Adipose tissue (tissue), 3 donors: ENCODE measurements around the gene TMX3. TPM values are rescaled to one million over a fixed set of nuclear protein-coding genes. Genes with fewer than 3 reads are reported as not detected.

Source experiments
- H3K27ac ChIP-seq: one replicate; pipeline ENCODE4 v1.5.1; 2013; ENCODE audit warnings: low read depth, low read length
- WGBS, 3 donors: extraction: QIAGEN DNeasy Blood & Tissue Kit; methylation state at CpG; one replicate each; pipeline ENCODE4 v1.1.7; 2013; 5-methylcytosine and 5-hydroxymethylcytosine counted together
- polyA plus RNA-seq, 3 donors: library from polyadenylated mRNA; stranded (reverse); fragments of 200-250 nt; gene quantifications; one replicate each; pipeline ENCODE4 v1.2.3, GENCODE V29; 2013
- donor health status: healthy with polysubstance abuse.
- donor health status: Bipolar disorder and iron deficiency.
- donor health status: healthy.

Gene TMX3
- polyA plus RNA-seq, 3 donors: 8.0 to 21.8 (median 12.6) TPM

DNA sequence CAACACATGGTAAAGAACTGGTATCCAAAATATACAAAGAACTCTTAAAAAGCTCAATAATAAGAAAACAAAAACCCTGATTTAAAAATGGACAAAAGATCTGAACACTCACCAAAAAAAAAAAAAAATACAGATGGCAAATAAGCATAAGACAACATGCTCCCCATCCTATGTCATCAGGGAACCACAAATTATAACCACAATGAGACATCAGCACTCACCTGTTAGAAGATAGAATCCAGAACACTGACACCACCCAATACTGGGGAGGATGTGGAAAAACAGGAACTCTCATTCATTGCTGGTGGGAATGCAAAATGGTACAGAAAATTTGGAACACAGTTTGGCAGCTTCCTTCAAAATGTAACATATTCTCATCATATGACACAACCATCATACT lies 66.7 kb downstream of the TMX3 start:
- H3K27ac ChIP-seq: no peak overlapping the region

DNA sequence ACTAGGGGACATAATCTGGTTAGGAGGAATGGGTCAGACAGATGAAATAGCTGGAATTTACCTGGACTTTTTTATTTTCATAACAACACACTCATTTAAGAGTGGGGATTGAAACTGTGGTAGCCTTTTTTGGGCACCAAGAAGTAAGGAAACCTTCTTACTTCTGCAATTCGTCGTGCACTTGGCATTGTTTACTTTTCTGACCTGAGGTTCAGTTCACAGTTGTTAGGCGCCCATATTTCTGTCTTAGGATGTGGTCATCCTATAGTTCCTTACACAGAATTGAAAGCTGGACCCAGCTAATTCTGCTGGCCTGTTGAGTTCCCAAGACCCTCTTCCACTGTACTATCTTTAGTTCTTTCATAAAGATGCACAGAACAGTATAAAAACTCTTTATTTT lies 72.9 kb downstream of the TMX3 start:
- 56 to 61% (median 58%) methylated on average over 3 of the region's 3 CpGs for WGBS, 3 donors
- no peak overlapping the region for H3K27ac ChIP-seq

DNA sequence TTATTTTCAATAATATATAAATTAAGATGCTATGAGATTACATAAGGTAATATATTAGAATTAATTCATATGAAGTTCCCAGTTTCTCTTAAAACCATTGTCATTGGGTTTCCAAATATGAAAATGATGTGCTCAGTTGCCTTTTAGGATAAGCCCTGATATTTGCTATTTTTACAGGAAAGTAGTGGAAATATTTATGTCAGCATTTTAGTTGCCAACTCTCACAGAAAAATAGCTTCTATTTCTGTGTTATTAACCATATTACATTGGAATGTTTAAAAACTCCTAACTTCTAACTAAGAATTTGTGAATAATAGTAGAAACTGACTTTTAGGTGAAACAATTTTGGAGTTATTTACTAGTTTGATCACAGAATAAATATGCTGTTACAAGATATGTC lies 74.0 kb downstream of the TMX3 start:
- H3K27ac ChIP-seq: no peak overlapping the region

DNA sequence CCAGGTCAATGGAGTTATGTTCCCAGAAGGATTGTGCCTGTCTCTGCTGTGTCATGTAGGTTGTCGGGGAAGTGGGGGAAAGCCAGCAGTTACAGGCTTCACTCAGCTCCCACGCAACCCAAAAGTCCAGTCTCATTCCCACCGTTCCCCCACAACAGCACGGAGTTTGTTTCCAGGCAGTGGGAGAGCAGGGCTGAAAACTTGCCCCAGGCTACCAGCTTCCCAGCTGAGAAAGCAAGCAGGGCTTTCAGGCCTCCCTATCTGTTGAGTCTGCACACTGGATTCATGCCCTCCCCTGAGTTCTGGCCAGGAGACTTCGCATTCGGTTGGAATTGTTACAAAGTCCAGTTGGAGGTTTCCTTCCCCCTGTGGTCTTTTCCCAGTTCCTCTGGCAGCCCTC lies 76.3 kb downstream of the TMX3 start:
- WGBS, 3 donors: 85 to 90% (median 86%) methylated on average over 6 of the region's 6 CpGs
- no peak overlapping the region for H3K27ac ChIP-seq

DNA sequence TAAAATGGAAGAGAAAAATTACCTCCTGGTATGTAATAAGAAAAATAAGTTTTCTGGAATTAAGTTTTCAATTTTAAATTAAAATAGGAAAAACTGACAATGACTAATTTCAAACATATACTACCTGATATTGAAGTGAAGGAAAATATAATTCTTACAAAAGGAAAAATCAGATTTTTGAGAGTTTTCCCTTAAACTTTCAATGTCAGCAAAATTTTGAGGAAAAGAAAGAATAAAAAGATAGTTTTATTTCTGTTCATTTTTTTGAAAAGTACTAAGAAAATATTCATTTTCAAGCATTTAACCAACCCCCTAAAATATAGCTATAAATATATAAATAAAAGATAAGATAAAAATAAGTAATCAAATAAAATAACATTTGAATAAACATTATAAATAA lies 87.1 kb downstream of the TMX3 start:
- H3K27ac ChIP-seq: no peak overlapping the region

Other genes with a start within 250 kb of the TMX3 start
- 10 to 100 TPM in 1 of 3 donors, 1 to 10 TPM in 1, under 1 TPM in 1; 0.75 to 12.3 (median 4.9) TPM for gene CCDC102B, start 83.0 kb upstream of the TMX3 start, polyA plus RNA-seq